Endodermal cell (in vitro differentiated cells): Measurements from ENCODE around the gene IFI44. TPM values are rescaled to one million over a fixed set of nuclear protein-coding genes. Genes with fewer than 3 reads are reported as not detected.

Experiments used
- DNase-seq: peaks from one replicate; pipeline ENCODE4 v3.0.0-alpha.2; 2017
- H3K27ac ChIP-seq: 2 replicates; pipeline ENCODE4 v1.5.1; 2013; ENCODE audit warnings: mild to moderate bottlenecking, low read depth, low read length, moderate library complexity
- H3K27me3 ChIP-seq: 2 replicates; pipeline ENCODE4 v1.6.1; 2013; ENCODE audit warnings: mild to moderate bottlenecking, low read length, moderate library complexity; ENCODE audit not compliant: insufficient read depth, control insufficient read depth, poor library complexity, severe bottlenecking
- H3K36me3 ChIP-seq: 2 replicates; pipeline ENCODE4 v1.7.0; 2013; ENCODE audit warnings: mild to moderate bottlenecking, low read length, moderate library complexity; ENCODE audit not compliant: control insufficient read depth, insufficient read depth
- H3K4me1 ChIP-seq: one replicate; pipeline ENCODE4 v1.7.0; 2013; ENCODE audit warnings: low read length; ENCODE audit not compliant: control insufficient read depth, insufficient read depth
- H3K4me3 ChIP-seq: 2 replicates; pipeline ENCODE4 v1.5.1; 2013; ENCODE audit warnings: mild to moderate bottlenecking, low read length, moderate library complexity
- H3K9ac ChIP-seq: 2 replicates; pipeline ENCODE4 v1.6.1; 2013; ENCODE audit warnings: mild to moderate bottlenecking, low read length, moderate library complexity; ENCODE audit not compliant: poor library complexity, severe bottlenecking; ENCODE audit errors: extremely low read depth
- H3K9me3 ChIP-seq: 2 replicates; pipeline ENCODE4 v1.6.1; 2013; ENCODE audit warnings: mild to moderate bottlenecking, low read length, moderate library complexity; ENCODE audit not compliant: control insufficient read depth
- H3K27ac Mint-ChIP-seq: 2 replicates; pipeline ENCODE4 v1.8.0; 2020; ENCODE audit warnings: mixed read lengths
- H3K27me3 Mint-ChIP-seq: 2 replicates; pipeline ENCODE4 v1.8.0; 2021; ENCODE audit warnings: mild to moderate bottlenecking, mixed read lengths; ENCODE audit not compliant: insufficient read depth
- H3K36me3 Mint-ChIP-seq: 2 replicates; pipeline ENCODE4 v1.8.0; 2020; ENCODE audit warnings: low read depth, mixed read lengths
- H3K4me1 Mint-ChIP-seq: 2 replicates; pipeline ENCODE4 v1.8.0; 2020; ENCODE audit warnings: mixed read lengths
- H3K4me3 Mint-ChIP-seq: 2 replicates; pipeline ENCODE4 v1.8.0; 2020; ENCODE audit warnings: mild to moderate bottlenecking, moderate library complexity, mixed read lengths
- H3K9me3 Mint-ChIP-seq: 2 replicates; pipeline ENCODE4 v1.8.0; 2020; ENCODE audit warnings: mild to moderate bottlenecking, mixed read lengths
- WGBS, 2 experiments: methylation state at CpG; one replicate each; pipeline versions ENCODE4 v1.1.5 to v1.1.7; 2013; ENCODE audit warnings: missing lambda C conversion rate in 2 of 2, mixed read lengths in 1 of 2; ENCODE audit not compliant: insufficient coverage in 1 of 2, insufficient read length in 1 of 2; 5-methylcytosine and 5-hydroxymethylcytosine counted together
- total RNA-seq, 2 donors: library from RNA; stranded (reverse); fragmentation: NEBNext Ultra II Directional in 1 of 2; extraction: Animal tissue kit (Norgen Biotek cat#: 25700) in 1 of 2; gene quantifications; 2 replicates in 1 of 2; 3 replicates in 1 of 2; pipeline ENCODE4 v1.2.1, GENCODE V29; 2021
- TF ChIP-seq, protein P1 (sequence below): fragments of 200-600 bp; sonication (generic); conservative IDR thresholded peaks from 2 replicates; pipeline ENCODE4 v1.5.0; 2021; ENCODE audit warnings: antibody characterized with exemption, mild to moderate bottlenecking

The IFI44 gene
- total RNA-seq, 2 donors from 2014 or later: not detected

DNA sequence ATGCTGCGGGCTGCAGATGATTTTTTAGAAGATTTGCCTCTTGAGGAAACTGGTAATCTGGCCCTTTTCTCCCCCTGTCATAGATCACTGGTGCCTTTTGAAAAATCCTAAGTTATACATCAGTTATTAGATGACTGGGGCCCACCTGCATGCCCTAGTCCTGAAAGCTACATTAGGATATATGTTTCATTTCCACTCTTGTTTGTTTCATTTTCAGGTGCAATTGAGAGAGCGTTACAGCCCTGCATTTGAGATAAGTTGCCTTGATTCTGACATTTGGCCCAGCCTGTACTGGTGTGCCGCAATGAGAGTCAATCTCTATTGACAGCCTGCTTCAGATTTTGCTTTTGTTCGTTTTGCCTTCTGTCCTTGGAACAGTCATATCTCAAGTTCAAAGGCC is 8.1 kb upstream of the IFI44 start:
- no peaks in the 10 kb centered on the region for H3K4me1 Mint-ChIP-seq
- Histone ChIP-seq H3K36me3 (no peaks in the 10 kb centered on the region), H3K4me3 (no peak overlapping the region), H3K27me3 (peaks cover 12% of the 10 kb centered on the region), H3K9me3 (peaks cover 5% of the 10 kb centered on the region), H3K9ac (no peak overlapping the region), H3K4me1 (no peaks in the 10 kb centered on the region), H3K27ac (no peak overlapping the region)
- TF ChIP-seq, protein P1, sequence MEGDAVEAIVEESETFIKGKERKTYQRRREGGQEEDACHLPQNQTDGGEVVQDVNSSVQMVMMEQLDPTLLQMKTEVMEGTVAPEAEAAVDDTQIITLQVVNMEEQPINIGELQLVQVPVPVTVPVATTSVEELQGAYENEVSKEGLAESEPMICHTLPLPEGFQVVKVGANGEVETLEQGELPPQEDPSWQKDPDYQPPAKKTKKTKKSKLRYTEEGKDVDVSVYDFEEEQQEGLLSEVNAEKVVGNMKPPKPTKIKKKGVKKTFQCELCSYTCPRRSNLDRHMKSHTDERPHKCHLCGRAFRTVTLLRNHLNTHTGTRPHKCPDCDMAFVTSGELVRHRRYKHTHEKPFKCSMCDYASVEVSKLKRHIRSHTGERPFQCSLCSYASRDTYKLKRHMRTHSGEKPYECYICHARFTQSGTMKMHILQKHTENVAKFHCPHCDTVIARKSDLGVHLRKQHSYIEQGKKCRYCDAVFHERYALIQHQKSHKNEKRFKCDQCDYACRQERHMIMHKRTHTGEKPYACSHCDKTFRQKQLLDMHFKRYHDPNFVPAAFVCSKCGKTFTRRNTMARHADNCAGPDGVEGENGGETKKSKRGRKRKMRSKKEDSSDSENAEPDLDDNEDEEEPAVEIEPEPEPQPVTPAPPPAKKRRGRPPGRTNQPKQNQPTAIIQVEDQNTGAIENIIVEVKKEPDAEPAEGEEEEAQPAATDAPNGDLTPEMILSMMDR: no peak
- DNase-seq: no peak
- no peaks in the 10 kb centered on the region for H3K27me3 Mint-ChIP-seq
- H3K4me3 Mint-ChIP-seq: no peak overlapping the region
- no peak overlapping the region for H3K27ac Mint-ChIP-seq
- peaks cover 11% of the 10 kb centered on the region for H3K9me3 Mint-ChIP-seq
- no peaks in the 10 kb centered on the region for H3K36me3 Mint-ChIP-seq
- 90 to 96% methylated on average over 4 of the region's 4 CpGs for WGBS, 2 experiments

DNA sequence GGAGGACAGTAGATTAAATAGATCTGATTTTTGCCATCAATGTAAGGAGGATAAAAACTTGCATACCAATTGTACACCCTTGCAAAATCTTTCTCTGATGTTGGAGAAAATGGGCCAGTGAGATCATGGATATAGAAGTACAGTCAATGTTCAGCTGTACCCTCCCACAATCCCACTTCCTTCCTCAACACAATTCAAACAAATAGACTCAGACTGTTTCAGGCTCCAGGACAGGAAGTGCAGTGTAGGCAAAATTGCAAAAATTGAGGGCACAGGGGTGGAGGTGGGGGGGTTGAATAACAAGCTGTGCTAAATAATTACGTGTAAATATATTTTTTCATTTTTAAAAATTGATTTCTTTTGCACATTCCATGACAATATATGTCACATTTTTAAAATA is 3.9 kb upstream of the IFI44 start:
- H3K27ac ChIP-seq: no peak overlapping the region
- TF ChIP-seq, protein P1: no peak
- H3K4me3 ChIP-seq: no peak overlapping the region
- no peak overlapping the region for H3K9ac ChIP-seq
- Mint-ChIP-seq H3K4me1 (no peaks in the 10 kb centered on the region), H3K27me3 (no peaks in the 10 kb centered on the region), H3K27ac (no peak overlapping the region), H3K36me3 (no peaks in the 10 kb centered on the region), H3K9me3 (peaks cover 25% of the 10 kb centered on the region), H3K4me3 (no peak overlapping the region)
- H3K36me3 ChIP-seq: no peaks in the 10 kb centered on the region
- no peaks in the 10 kb centered on the region for H3K4me1 ChIP-seq
- no CpG with 5 or more reads among the region's 1 CpG for WGBS, 2 experiments
- no peak for DNase-seq
- H3K9me3 ChIP-seq: peaks cover 5% of the 10 kb centered on the region
- H3K27me3 ChIP-seq: no peaks in the 10 kb centered on the region

DNA sequence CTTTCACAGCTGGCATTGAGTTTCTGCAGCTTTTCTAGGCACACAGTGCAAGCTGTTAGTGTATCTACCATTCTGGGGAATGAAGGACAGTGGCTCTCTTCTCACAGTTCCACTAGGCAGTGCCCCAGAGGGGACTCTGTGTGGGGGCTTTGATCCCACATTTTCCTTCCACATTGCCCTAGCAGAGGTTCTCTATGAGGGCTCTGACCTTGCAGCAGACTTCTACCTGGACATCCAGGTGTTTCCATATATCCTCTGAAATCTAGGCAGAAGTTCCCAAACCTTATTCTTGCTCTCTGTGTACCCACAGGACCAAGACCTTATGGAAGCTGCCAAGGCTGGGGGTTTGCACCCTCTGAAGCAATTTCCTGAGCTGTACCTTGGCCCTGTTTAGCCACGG is 2.4 kb upstream of the IFI44 start:
- Mint-ChIP-seq H3K9me3 (peaks cover 25% of the 10 kb centered on the region), H3K36me3 (no peaks in the 10 kb centered on the region), H3K4me3 (no peak overlapping the region), H3K27me3 (peaks cover 2% of the 10 kb centered on the region), H3K27ac (no peak overlapping the region), H3K4me1 (no peaks in the 10 kb centered on the region)
- peaks cover 5% of the 10 kb centered on the region for H3K9me3 ChIP-seq
- TF ChIP-seq, protein P1: no peak
- no peaks in the 10 kb centered on the region for H3K36me3 ChIP-seq
- no peak overlapping the region for H3K4me3 ChIP-seq
- DNase-seq: no peak
- H3K27me3 ChIP-seq: no peaks in the 10 kb centered on the region
- H3K9ac ChIP-seq: no peak overlapping the region
- WGBS, 2 experiments: 83 to 87% methylated on average over 1 of the region's 1 CpG
- H3K4me1 ChIP-seq: no peaks in the 10 kb centered on the region
- no peak overlapping the region for H3K27ac ChIP-seq
